GM23338 (cell line): ENCODE results near the gene IGF1R.

Source experiments
- CREB1 ChIP-seq: fragments of 250-450 bp; sonication (Bioruptor Pico); IDR thresholded peaks from 2 replicates; pipeline ENCODE4 v1.5.0; 2020; ENCODE audit warnings: low read depth, mild to moderate bottlenecking, moderate library complexity
- EZH2 ChIP-seq: fragments of 200-600 bp; sonication (generic); IDR thresholded peaks from one replicate; pipeline ENCODE4 v1.8.0; 2017; ENCODE audit warnings: antibody characterized with exemption, mild to moderate bottlenecking, low read depth; ENCODE audit not compliant: unreplicated experiment
- JUNB ChIP-seq: IDR thresholded peaks from one replicate; pipeline ENCODE4 v1.6.1; 2016; ENCODE audit warnings: antibody characterized with exemption; ENCODE audit not compliant: unreplicated experiment
- POLR2AphosphoS5 ChIP-seq: IDR thresholded peaks from 2 replicates; pipeline ENCODE4 v1.6.1; 2016; ENCODE audit warnings: antibody characterized with exemption, low read depth
- REST ChIP-seq: IDR thresholded peaks from one replicate; pipeline ENCODE4 v1.6.1; 2018; ENCODE audit warnings: antibody characterized with exemption; ENCODE audit not compliant: unreplicated experiment
- ZNF114 ChIP-seq: fragments of 250-450 bp; sonication (Bioruptor Pico); IDR thresholded peaks from 2 replicates; pipeline ENCODE4 v1.5.0; 2020; ENCODE audit warnings: mild to moderate bottlenecking, moderate library complexity
- TF ChIP-seq, protein P1 (sequence below), 2 experiments: fragments of 200-600 bp in 1 of 2; sonication (generic) in 1 of 2; conservative IDR thresholded peaks; 2 replicates each; pipeline versions ENCODE4 v1.5.1 to v1.6.1; 2016 to 2017; ENCODE audit warnings: antibody characterized with exemption in 2 of 2, low read depth in 2 of 2, mild to moderate bottlenecking in 2 of 2, moderate library complexity in 1 of 2
- TF ChIP-seq, protein P2 (sequence below): fragments of 250-450 bp; sonication (Bioruptor Pico); IDR thresholded peaks from 2 replicates; pipeline ENCODE4 v1.5.0; 2020; ENCODE audit warnings: mild to moderate bottlenecking, moderate library complexity
- TF ChIP-seq, protein P3 (sequence below): IDR thresholded peaks from 2 replicates; pipeline ENCODE4 v1.6.1; 2016; ENCODE audit warnings: antibody characterized with exemption

DNA sequence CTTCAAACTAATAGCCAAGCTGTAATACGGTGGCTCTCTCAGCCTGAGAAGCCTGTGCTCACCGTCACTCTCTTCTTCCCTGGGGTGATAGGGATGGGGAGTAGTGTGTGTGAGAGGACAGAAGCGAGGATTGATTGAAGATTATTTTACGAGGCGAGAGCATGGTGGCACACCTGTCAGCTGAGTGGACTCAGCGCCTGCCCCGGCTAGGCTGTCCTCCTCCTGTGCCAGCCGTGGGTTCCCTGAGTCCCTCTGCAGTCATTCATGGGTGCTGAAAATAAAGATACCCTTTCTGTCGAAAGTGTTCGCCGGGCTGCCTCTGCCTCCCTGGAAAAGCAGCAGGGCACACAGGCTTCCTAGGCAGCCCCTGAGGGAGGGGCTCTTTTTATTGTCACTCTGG lies 235.1 kb downstream of the IGF1R start:
- no peak for TF ChIP-seq POLR2AphosphoS5
- TF ChIP-seq, protein P1, sequence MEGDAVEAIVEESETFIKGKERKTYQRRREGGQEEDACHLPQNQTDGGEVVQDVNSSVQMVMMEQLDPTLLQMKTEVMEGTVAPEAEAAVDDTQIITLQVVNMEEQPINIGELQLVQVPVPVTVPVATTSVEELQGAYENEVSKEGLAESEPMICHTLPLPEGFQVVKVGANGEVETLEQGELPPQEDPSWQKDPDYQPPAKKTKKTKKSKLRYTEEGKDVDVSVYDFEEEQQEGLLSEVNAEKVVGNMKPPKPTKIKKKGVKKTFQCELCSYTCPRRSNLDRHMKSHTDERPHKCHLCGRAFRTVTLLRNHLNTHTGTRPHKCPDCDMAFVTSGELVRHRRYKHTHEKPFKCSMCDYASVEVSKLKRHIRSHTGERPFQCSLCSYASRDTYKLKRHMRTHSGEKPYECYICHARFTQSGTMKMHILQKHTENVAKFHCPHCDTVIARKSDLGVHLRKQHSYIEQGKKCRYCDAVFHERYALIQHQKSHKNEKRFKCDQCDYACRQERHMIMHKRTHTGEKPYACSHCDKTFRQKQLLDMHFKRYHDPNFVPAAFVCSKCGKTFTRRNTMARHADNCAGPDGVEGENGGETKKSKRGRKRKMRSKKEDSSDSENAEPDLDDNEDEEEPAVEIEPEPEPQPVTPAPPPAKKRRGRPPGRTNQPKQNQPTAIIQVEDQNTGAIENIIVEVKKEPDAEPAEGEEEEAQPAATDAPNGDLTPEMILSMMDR (conservative IDR thresholded peaks at IDR 0.05; ENCODE audit: low read depth in 2 of 2): no peak
- no peak for TF ChIP-seq CREB1
- TF ChIP-seq, protein P2, sequence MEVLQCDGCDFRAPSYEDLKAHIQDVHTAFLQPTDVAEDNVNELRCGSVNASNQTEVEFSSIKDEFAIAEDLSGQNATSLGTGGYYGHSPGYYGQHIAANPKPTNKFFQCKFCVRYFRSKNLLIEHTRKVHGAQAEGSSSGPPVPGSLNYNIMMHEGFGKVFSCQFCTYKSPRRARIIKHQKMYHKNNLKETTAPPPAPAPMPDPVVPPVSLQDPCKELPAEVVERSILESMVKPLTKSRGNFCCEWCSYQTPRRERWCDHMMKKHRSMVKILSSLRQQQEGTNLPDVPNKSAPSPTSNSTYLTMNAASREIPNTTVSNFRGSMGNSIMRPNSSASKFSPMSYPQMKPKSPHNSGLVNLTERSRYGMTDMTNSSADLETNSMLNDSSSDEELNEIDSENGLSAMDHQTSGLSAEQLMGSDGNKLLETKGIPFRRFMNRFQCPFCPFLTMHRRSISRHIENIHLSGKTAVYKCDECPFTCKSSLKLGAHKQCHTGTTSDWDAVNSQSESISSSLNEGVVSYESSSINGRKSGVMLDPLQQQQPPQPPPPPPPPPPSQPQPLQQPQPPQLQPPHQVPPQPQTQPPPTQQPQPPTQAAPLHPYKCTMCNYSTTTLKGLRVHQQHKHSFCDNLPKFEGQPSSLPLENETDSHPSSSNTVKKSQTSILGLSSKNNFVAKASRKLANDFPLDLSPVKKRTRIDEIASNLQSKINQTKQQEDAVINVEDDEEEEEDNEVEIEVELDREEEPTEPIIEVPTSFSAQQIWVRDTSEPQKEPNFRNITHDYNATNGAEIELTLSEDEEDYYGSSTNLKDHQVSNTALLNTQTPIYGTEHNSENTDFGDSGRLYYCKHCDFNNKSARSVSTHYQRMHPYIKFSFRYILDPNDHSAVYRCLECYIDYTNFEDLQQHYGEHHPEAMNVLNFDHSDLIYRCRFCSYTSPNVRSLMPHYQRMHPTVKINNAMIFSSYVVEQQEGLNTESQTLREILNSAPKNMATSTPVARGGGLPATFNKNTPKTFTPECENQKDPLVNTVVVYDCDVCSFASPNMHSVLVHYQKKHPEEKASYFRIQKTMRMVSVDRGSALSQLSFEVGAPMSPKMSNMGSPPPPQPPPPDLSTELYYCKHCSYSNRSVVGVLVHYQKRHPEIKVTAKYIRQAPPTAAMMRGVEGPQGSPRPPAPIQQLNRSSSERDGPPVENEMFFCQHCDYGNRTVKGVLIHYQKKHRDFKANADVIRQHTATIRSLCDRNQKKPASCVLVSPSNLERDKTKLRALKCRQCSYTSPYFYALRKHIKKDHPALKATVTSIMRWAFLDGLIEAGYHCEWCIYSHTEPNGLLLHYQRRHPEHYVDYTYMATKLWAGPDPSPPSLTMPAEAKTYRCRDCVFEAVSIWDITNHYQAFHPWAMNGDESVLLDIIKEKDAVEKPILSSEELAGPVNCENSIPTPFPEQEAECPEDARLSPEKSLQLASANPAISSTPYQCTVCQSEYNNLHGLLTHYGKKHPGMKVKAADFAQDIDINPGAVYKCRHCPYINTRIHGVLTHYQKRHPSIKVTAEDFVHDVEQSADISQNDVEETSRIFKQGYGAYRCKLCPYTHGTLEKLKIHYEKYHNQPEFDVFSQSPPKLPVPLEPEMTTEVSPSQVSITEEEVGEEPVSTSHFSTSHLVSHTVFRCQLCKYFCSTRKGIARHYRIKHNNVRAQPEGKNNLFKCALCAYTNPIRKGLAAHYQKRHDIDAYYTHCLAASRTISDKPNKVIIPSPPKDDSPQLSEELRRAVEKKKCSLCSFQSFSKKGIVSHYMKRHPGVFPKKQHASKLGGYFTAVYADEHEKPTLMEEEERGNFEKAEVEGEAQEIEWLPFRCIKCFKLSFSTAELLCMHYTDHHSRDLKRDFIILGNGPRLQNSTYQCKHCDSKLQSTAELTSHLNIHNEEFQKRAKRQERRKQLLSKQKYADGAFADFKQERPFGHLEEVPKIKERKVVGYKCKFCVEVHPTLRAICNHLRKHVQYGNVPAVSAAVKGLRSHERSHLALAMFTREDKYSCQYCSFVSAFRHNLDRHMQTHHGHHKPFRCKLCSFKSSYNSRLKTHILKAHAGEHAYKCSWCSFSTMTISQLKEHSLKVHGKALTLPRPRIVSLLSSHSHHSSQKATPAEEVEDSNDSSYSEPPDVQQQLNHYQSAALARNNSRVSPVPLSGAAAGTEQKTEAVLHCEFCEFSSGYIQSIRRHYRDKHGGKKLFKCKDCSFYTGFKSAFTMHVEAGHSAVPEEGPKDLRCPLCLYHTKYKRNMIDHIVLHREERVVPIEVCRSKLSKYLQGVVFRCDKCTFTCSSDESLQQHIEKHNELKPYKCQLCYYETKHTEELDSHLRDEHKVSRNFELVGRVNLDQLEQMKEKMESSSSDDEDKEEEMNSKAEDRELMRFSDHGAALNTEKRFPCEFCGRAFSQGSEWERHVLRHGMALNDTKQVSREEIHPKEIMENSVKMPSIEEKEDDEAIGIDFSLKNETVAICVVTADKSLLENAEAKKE (CRISPR knock-in tag): no peak
- no peak for TF ChIP-seq ZNF114
- no peak for TF ChIP-seq EZH2
- no peak for TF ChIP-seq REST
- no peak for TF ChIP-seq JUNB
- TF ChIP-seq, protein P3, sequence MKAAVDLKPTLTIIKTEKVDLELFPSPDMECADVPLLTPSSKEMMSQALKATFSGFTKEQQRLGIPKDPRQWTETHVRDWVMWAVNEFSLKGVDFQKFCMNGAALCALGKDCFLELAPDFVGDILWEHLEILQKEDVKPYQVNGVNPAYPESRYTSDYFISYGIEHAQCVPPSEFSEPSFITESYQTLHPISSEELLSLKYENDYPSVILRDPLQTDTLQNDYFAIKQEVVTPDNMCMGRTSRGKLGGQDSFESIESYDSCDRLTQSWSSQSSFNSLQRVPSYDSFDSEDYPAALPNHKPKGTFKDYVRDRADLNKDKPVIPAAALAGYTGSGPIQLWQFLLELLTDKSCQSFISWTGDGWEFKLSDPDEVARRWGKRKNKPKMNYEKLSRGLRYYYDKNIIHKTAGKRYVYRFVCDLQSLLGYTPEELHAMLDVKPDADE: no peak
